Endothelial cell of umbilical vein (primary cell): Measurements from ENCODE around the gene PTPN2.

Source experiments
- CTCF ChIP-seq, 2 donors: IDR thresholded peaks; 1 replicate in 1 of 2; 2 replicates in 1 of 2; pipeline ENCODE4 v1.5.1; 2011; ENCODE audit warnings: low read length in 2 of 2, mild to moderate bottlenecking in 2 of 2, moderate library complexity in 2 of 2, control low read depth in 1 of 2, inconsistent platforms in 1 of 2, low read depth in 1 of 2; ENCODE audit not compliant: insufficient read depth in 1 of 2; ENCODE audit errors: extremely low read depth in 1 of 2
- EZH2 ChIP-seq: IDR thresholded peaks from 2 replicates; pipeline ENCODE4 v1.6.1; 2012; ENCODE audit warnings: borderline replicate concordance, low read depth, mild to moderate bottlenecking, moderate library complexity, low read length, inconsistent platforms; ENCODE audit not compliant: severe bottlenecking
- FOS ChIP-seq: IDR thresholded peaks from 2 replicates; pipeline ENCODE4 v1.6.1; 2011; ENCODE audit warnings: mild to moderate bottlenecking, low read length, moderate library complexity, borderline replicate concordance; ENCODE audit not compliant: insufficient read depth
- GATA2 ChIP-seq: IDR thresholded peaks from 2 replicates; pipeline ENCODE4 v1.7.0; 2011; ENCODE audit warnings: low read depth, mild to moderate bottlenecking, moderate library complexity, mixed read lengths, low read length; ENCODE audit not compliant: insufficient read length, insufficient read depth
- JUN ChIP-seq: IDR thresholded peaks from 2 replicates; pipeline ENCODE4 v1.6.1; 2011; ENCODE audit warnings: borderline replicate concordance, low read depth; ENCODE audit not compliant: insufficient read length, insufficient read depth
- MYC ChIP-seq: IDR thresholded peaks from one replicate; pipeline ENCODE4 v1.6.1; 2011; ENCODE audit warnings: mild to moderate bottlenecking, low read depth, low read length
- POLR2A ChIP-seq: IDR thresholded peaks from 2 replicates; pipeline ENCODE4 v1.6.1; 2012; ENCODE audit warnings: low read depth, mild to moderate bottlenecking, control low read depth, low read length
- POLR2AphosphoS5 ChIP-seq: IDR thresholded peaks from 2 replicates; pipeline ENCODE4 v1.6.1; 2012; ENCODE audit warnings: low read depth, mild to moderate bottlenecking, control low read depth, low read length, moderate library complexity; ENCODE audit not compliant: insufficient read depth
- TF ChIP-seq, protein P1 (sequence below): IDR thresholded peaks from 2 replicates; pipeline ENCODE4 v1.6.1; 2011; ENCODE audit not compliant: insufficient read depth, insufficient read length

- TF ChIP-seq CTCF (IDR thresholded peaks at IDR 0.05; ENCODE audit: extremely low read depth in 1 of 2, insufficient read depth in 1 of 2, low read depth in 1 of 2, low read length in 2 of 2) (no peak), POLR2A (no peak), GATA2 (peak; percentile 27), MYC (no peak), EZH2 (no peak), JUN (no peak), POLR2AphosphoS5 (no peak), FOS (peak; percentile 18)
- TF ChIP-seq, protein P1, sequence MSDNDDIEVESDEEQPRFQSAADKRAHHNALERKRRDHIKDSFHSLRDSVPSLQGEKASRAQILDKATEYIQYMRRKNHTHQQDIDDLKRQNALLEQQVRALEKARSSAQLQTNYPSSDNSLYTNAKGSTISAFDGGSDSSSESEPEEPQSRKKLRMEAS, result no peak
Observed at GRCh38 chr18:12907258-12907925, 23.4 kb upstream of the PTPN2 start.
